A549 treated with AZD9567 at 1 μM for 4 hours (cell line): ENCODE results near the gene TBCC. TPM values are rescaled to one million over a fixed set of nuclear protein-coding genes. Genes with fewer than 3 reads are reported as not detected.

Experiments used
- total RNA-seq: library from RNA; stranded (reverse); fragments of 200-300 nt; extraction: Qiagen RNA extraction; gene quantifications from 5 replicates; pipeline ENCODE4 v1.2.3, GENCODE V29; 2022; ENCODE audit not compliant: insufficient read depth

Gene TBCC
- total RNA-seq, result 16.5 to 18.4 TPM (median 17.0 TPM) in 5 replicates

GRCh38 chr6:42745640-42746462 lies at the start of gene TBCC:
TSS of gene TBCC (minus strand) at chr6:42746103. CDS start at chr6:42746073, 30 bp downstream.

GRCh38 chr6:42781796-42782688 lies 36.1 kb upstream of the TBCC start, which contains the start of gene BICRAL:
TSS of gene BICRAL (plus strand) at chr6:42782052. CDS start at chr6:42822023, 39,971 bp downstream.

DNA sequence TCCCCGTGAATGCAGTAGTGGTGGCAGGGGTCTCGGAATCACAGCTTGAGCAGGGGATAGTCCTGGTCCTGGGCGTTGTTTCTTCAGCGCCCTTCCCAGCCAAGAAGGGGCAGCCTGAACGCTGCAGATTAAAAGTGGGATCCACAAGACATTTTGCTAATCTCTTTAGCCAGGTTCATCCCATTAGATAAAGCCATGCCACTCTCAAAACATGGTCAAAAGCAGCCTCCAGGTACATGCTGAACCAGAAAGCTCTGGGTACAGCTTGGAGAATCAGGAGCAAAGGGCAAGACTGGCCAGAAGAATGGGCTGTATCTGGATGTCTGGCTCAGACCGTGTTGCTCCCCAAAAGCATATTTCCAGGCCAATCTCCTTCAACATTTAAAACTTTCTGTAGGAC lies 23.4 kb downstream of the TBCC start, which contains the start of gene PRPH2:
Gene PRPH2, minus strand, starts transcription at position 101 of the 400 bp plus-strand sequence. CDS start 263 bp downstream, outside the sequence.

Other genes starting within 250 kb of the TBCC start
- gene UBR2, start 182.1 kb downstream of the TBCC start, total RNA-seq, result 5.9 to 8.0 TPM (median 6.7 TPM) in 5 replicates
- gene PRPH2, start 23.5 kb downstream of the TBCC start, total RNA-seq, result not detected in 5 replicates
- gene BICRAL, start 35.9 kb upstream of the TBCC start, total RNA-seq, result 2.1 to 3.4 TPM (median 2.6 TPM) in 5 replicates
- gene RPL7L1, start 133.5 kb upstream of the TBCC start, total RNA-seq, result 63.2 to 88.2 TPM (median 65.6 TPM) in 5 replicates
- not detected in 5 replicates for gene PTCRA, start 169.9 kb upstream of the TBCC start, total RNA-seq
- 30.9 to 44.1 TPM (median 40.6 TPM) in 5 replicates for gene CNPY3, start 183.4 kb upstream of the TBCC start, total RNA-seq
- 0.13 to 0.22 TPM (median 0.16 TPM) in 4 of 5 replicates, not detected in the other for gene GNMT, start 214.7 kb upstream of the TBCC start, total RNA-seq
- gene PEX6, start 233.1 kb upstream of the TBCC start, total RNA-seq, result 6.8 to 9.0 TPM (median 8.8 TPM) in 5 replicates
- 24.4 to 30.2 TPM (median 25.9 TPM) in 5 replicates for gene PPP2R5D, start 238.5 kb upstream of the TBCC start, total RNA-seq